ENCODE measurements around the gene CALML3.

Gene CALML3

GRCh38 chr10:5485290-5485689, 39.5 kb upstream of the CALML3 start:
- H3K27ac ChIP-seq (ENCODE audit: low read depth, low read length) = no peak overlapping the region
- no peaks in the 10 kb centered on the region for H3K36me3 ChIP-seq (ENCODE audit: control insufficient read depth, insufficient read depth, low read length)
- H3K9ac ChIP-seq (ENCODE audit: low read length) = no peak overlapping the region
- no peak overlapping the region for H3K4me3 ChIP-seq (ENCODE audit: low read length)
- H3K27me3 ChIP-seq (ENCODE audit: control insufficient read depth, insufficient read depth, low read length) = no peaks in the 10 kb centered on the region
- H3K4me1 ChIP-seq (ENCODE audit: control insufficient read depth, insufficient read depth, low read length) = no peaks in the 10 kb centered on the region

DNA sequence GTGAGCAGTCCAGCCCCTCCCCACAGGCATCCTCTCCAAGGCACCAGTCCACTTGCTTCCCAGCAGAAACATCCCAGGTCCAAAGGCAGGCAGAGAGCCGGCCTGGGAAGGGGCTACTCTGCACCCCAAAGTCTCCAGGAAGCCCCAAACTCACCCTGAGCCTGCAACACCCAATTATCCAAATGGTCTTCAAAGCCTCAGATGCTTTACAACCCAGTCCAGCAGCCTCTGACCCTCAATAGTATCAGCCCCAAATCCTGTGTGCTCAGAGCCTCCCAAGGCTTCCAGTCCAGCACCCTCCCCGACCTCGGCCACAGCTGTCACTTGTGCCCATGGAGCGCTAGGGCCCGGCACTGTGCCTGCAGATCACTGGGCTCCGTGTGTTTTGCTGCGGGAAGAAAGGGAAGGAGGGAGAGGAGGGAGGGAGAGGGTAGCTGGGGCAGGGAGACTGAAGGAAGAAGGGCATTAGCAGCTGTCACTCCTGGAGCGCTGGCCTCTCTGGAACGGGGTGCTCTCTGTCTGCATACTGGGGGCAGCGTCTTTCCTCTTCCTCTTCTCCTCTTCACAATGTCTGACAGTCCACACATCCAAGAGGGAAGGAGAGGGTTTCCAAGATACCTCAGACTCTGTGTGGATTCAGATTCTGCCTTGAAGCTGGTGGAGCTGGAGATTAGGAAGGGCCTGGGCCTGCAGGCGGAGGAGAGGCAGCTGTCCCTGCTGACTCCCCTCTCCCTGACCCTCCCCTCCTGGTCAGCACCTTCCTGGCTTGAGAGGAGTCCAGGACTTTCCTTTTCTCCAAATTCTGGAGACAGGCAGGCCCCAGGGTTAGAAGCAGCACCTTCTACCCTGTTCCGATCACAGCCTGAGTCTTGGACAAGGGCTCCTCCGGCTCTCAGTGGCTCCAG, 38.6 kb upstream of the CALML3 start:
- Histone ChIP-seq H3K36me3 (ENCODE audit: control insufficient read depth, insufficient read depth, low read length) (no peaks in the 10 kb centered on the region), H3K4me3 (ENCODE audit: low read length) (no peak overlapping the region), H3K27me3 (ENCODE audit: control insufficient read depth, insufficient read depth, low read length) (no peaks in the 10 kb centered on the region), H3K27ac (ENCODE audit: low read depth, low read length) (no peak overlapping the region), H3K4me1 (ENCODE audit: control insufficient read depth, insufficient read depth, low read length) (no peaks in the 10 kb centered on the region), H3K9ac (ENCODE audit: low read length) (peak overlapping the region; percentile 0)

DNA sequence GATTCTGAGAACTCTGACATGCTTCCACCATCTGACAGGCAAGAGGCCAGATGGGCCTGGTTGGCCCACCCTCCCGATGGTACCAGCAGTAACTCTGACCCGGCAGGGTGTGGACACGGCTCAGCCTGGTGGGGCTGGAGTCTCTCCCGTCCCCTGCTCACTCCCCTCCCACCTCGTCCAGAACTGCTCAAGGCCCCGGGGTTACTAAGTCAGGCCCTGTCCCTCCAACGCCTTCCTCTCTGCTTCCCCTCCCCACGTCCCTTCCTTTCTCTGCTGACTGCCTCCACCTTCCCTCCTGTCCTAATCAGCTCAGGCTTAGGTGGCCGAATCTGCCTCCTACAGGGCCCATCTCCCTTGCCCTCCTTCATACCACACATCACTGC, 37.9 kb upstream of the CALML3 start:
- Histone ChIP-seq H3K27ac (ENCODE audit: low read depth, low read length) (no peak overlapping the region), H3K4me1 (ENCODE audit: control insufficient read depth, insufficient read depth, low read length) (no peaks in the 10 kb centered on the region), H3K9ac (ENCODE audit: low read length) (peak overlapping the region; percentile 0), H3K36me3 (ENCODE audit: control insufficient read depth, insufficient read depth, low read length) (no peaks in the 10 kb centered on the region), H3K27me3 (ENCODE audit: control insufficient read depth, insufficient read depth, low read length) (no peaks in the 10 kb centered on the region), H3K4me3 (ENCODE audit: low read length) (no peak overlapping the region)

- H3K9ac ChIP-seq (ENCODE audit: low read length) = no peak overlapping the region
Measured at GRCh38 chr10:5488272-5489161, 36.2 kb upstream of the CALML3 start.

DNA sequence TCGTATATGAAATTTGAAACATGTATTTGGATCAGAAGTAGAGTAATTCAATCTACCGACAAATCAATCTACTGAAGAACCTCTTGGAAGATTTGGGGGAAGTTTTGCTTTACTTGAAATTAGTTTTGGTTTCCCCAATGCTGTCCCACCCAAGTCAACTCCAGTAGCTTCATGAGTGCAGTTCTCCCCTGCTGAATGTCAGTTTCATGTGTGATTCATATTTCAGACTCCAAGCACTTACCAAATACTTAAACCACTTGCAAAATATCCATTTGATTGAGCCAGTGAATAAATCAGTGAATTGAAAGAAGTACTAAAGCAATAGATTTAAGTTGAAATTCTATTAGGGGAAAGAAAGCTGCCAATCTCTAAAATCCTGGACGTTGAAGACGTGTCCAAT, 34.7 kb upstream of the CALML3 start:
- Histone ChIP-seq H3K9ac (ENCODE audit: low read length) (no peak overlapping the region), H3K36me3 (ENCODE audit: control insufficient read depth, insufficient read depth, low read length) (no peaks in the 10 kb centered on the region), H3K4me1 (ENCODE audit: control insufficient read depth, insufficient read depth, low read length) (no peaks in the 10 kb centered on the region), H3K4me3 (ENCODE audit: low read length) (no peak overlapping the region), H3K27ac (ENCODE audit: low read depth, low read length) (no peak overlapping the region), H3K27me3 (ENCODE audit: control insufficient read depth, insufficient read depth, low read length) (no peaks in the 10 kb centered on the region)

More at GRCh38 chr10:5488272-5489161, 36.2 kb upstream of the CALML3 start:
- no peak overlapping the region for H3K27ac ChIP-seq (ENCODE audit: low read depth, low read length)
- no peak overlapping the region for H3K4me3 ChIP-seq (ENCODE audit: low read length)
- no peaks in the 10 kb centered on the region for H3K4me1 ChIP-seq (ENCODE audit: control insufficient read depth, insufficient read depth, low read length)
- H3K27me3 ChIP-seq (ENCODE audit: control insufficient read depth, insufficient read depth, low read length) = no peaks in the 10 kb centered on the region
- H3K36me3 ChIP-seq (ENCODE audit: control insufficient read depth, insufficient read depth, low read length) = no peaks in the 10 kb centered on the region

- no peak overlapping the region for H3K4me3 ChIP-seq (ENCODE audit: low read length)
- no peak overlapping the region for H3K9ac ChIP-seq (ENCODE audit: low read length)
- H3K4me1 ChIP-seq (ENCODE audit: control insufficient read depth, insufficient read depth, low read length) = no peaks in the 10 kb centered on the region
- no peaks in the 10 kb centered on the region for H3K36me3 ChIP-seq (ENCODE audit: control insufficient read depth, insufficient read depth, low read length)
- no peaks in the 10 kb centered on the region for H3K27me3 ChIP-seq (ENCODE audit: control insufficient read depth, insufficient read depth, low read length)
- H3K27ac ChIP-seq (ENCODE audit: low read depth, low read length) = no peak overlapping the region
Measured at GRCh38 chr10:5490698-5491464, 33.9 kb upstream of the CALML3 start.

DNA sequence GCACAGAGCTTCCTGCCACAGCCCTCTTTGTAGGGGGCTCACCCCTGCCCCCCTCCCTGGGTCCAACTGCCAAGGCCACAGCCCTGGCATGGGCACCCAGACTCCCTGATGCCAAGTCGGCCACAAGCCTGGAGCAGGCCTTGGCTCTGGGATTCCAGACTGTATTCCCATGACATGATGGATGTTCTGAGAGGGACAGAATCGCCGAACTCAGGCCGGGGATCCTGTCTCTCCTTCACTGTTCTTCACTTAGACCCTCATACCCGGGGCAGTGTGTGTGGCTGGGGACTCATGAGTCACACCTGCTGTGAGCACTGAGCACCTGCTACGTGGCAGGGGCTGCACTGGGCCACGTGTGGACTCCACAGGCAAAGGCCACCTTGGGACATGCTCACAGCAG, 33.3 kb upstream of the CALML3 start:
- H3K36me3 ChIP-seq (ENCODE audit: control insufficient read depth, insufficient read depth, low read length) = no peaks in the 10 kb centered on the region
- no peak overlapping the region for H3K4me3 ChIP-seq (ENCODE audit: low read length)
- H3K27me3 ChIP-seq (ENCODE audit: control insufficient read depth, insufficient read depth, low read length) = no peaks in the 10 kb centered on the region
- no peak overlapping the region for H3K27ac ChIP-seq (ENCODE audit: low read depth, low read length)
- H3K9ac ChIP-seq (ENCODE audit: low read length) = no peak overlapping the region
- no peaks in the 10 kb centered on the region for H3K4me1 ChIP-seq (ENCODE audit: control insufficient read depth, insufficient read depth, low read length)

GRCh38 chr10:5492322-5492855, 32.4 kb upstream of the CALML3 start:
- Histone ChIP-seq H3K4me3 (ENCODE audit: low read length) (no peak overlapping the region), H3K4me1 (ENCODE audit: control insufficient read depth, insufficient read depth, low read length) (no peaks in the 10 kb centered on the region), H3K27ac (ENCODE audit: low read depth, low read length) (no peak overlapping the region), H3K27me3 (ENCODE audit: control insufficient read depth, insufficient read depth, low read length) (no peaks in the 10 kb centered on the region), H3K36me3 (ENCODE audit: control insufficient read depth, insufficient read depth, low read length) (no peaks in the 10 kb centered on the region), H3K9ac (ENCODE audit: low read length) (no peak overlapping the region)

DNA sequence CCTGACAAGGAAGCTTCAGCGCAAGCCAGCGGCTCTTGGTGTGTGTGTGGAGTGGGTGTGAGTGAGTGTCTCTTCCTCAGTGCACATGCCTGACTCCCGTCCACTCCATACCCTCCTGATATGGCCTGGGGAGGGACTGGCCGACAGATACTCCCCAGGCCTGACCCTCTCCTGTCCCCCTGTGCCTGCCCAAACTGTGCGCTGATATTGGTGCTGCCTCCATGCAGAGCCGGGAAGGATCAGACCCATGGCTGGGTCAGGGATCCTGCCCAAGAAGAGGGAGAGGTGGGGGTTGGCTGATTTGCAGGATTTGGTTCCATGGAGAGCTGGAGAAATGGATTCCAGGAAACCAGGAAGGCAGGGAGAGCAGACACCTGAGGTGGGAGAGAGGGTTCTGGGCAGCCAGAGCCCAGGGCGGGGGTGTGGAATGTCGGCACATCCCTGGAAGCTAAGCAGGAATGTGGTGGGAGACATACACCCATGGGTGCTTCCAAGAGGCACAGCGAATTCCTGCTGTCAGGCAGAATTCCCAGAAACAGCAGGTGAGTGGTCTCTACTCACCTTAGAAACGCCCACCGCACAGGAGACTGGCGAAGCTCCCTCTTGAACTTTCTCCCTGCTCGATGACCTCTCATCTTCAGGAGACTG, 31.7 kb upstream of the CALML3 start:
- no peak overlapping the region for H3K9ac ChIP-seq (ENCODE audit: low read length)
- no peaks in the 10 kb centered on the region for H3K36me3 ChIP-seq (ENCODE audit: control insufficient read depth, insufficient read depth, low read length)
- no peaks in the 10 kb centered on the region for H3K27me3 ChIP-seq (ENCODE audit: control insufficient read depth, insufficient read depth, low read length)
- H3K27ac ChIP-seq (ENCODE audit: low read depth, low read length) = no peak overlapping the region
- H3K4me1 ChIP-seq (ENCODE audit: control insufficient read depth, insufficient read depth, low read length) = no peaks in the 10 kb centered on the region
- H3K4me3 ChIP-seq (ENCODE audit: low read length) = no peak overlapping the region

GRCh38 chr10:5493691-5494090, 31.1 kb upstream of the CALML3 start:
- Histone ChIP-seq H3K4me1 (ENCODE audit: control insufficient read depth, insufficient read depth, low read length) (no peaks in the 10 kb centered on the region), H3K9ac (ENCODE audit: low read length) (no peak overlapping the region), H3K36me3 (ENCODE audit: control insufficient read depth, insufficient read depth, low read length) (no peaks in the 10 kb centered on the region), H3K27me3 (ENCODE audit: control insufficient read depth, insufficient read depth, low read length) (no peaks in the 10 kb centered on the region), H3K27ac (ENCODE audit: low read depth, low read length) (no peak overlapping the region), H3K4me3 (ENCODE audit: low read length) (no peak overlapping the region)

- no peaks in the 10 kb centered on the region for H3K4me1 ChIP-seq (ENCODE audit: control insufficient read depth, insufficient read depth, low read length)
- H3K27me3 ChIP-seq (ENCODE audit: control insufficient read depth, insufficient read depth, low read length) = no peaks in the 10 kb centered on the region
- H3K36me3 ChIP-seq (ENCODE audit: control insufficient read depth, insufficient read depth, low read length) = no peaks in the 10 kb centered on the region
- H3K4me3 ChIP-seq (ENCODE audit: low read length) = no peak overlapping the region
- H3K9ac ChIP-seq (ENCODE audit: low read length) = no peak overlapping the region
- no peak overlapping the region for H3K27ac ChIP-seq (ENCODE audit: low read depth, low read length)
Measured at GRCh38 chr10:5494611-5495010, 30.1 kb upstream of the CALML3 start.

All from rectal smooth muscle tissue (tissue), 1 donor.